SU-DHL-6 (cell line): ENCODE measurements around the gene PTPRG.

Source experiments
- H2AFZ ChIP-seq: fragments of 200-600 bp; sonication (generic); 2 replicates; pipeline ENCODE4 v1.6.1; 2014; ENCODE audit warnings: low read depth, mild to moderate bottlenecking, moderate library complexity, mixed read lengths, antibody characterized with exemption, low read length; ENCODE audit not compliant: severe bottlenecking
- H3F3A ChIP-seq: fragments of 200-600 bp; shearing (Covaris generic); 2 replicates; pipeline ENCODE4 v1.6.0; 2016; ENCODE audit warnings: antibody characterized with exemption, mild to moderate bottlenecking; ENCODE audit not compliant: insufficient read depth
- H3K27ac ChIP-seq: fragments of 200-600 bp; sonication (generic); 2 replicates; pipeline ENCODE4 v1.5.1; 2016; ENCODE audit warnings: low read depth, mild to moderate bottlenecking, low read length, moderate library complexity, mixed read lengths
- H3K27me3 ChIP-seq: fragments of 200-600 bp; sonication (generic), shearing (Covaris generic); 2 replicates; pipeline ENCODE4 v1.6.0; 2014; ENCODE audit warnings: mild to moderate bottlenecking, low read length
- H3K36me3 ChIP-seq: fragments of 200-600 bp; sonication (generic); 2 replicates; pipeline ENCODE4 v1.6.1; 2014; ENCODE audit warnings: mild to moderate bottlenecking, low read length, mixed read lengths
- H3K4me2 ChIP-seq: fragments of 300-600, 200-600 bp; shearing (Covaris generic), sonication (generic); 2 replicates; pipeline ENCODE4 v1.6.0; 2014; ENCODE audit warnings: low read length, low read depth, mild to moderate bottlenecking; ENCODE audit not compliant: poor library complexity, severe bottlenecking
- H3K4me3 ChIP-seq: fragments of 200-600 bp; sonication (generic); 2 replicates; pipeline ENCODE4 v1.5.1; 2014; ENCODE audit warnings: antibody characterized with exemption, low read length, mild to moderate bottlenecking, mixed read lengths; ENCODE audit not compliant: insufficient read depth, poor library complexity, severe bottlenecking
- H3K79me2 ChIP-seq: fragments of 200-600 bp; sonication (generic); 2 replicates; pipeline ENCODE4 v1.6.1; 2014; ENCODE audit warnings: mild to moderate bottlenecking, low read length, moderate library complexity; ENCODE audit not compliant: insufficient read depth
- H3K9ac ChIP-seq: fragments of 200-600 bp; sonication (generic); 2 replicates; pipeline ENCODE4 v1.7.0; 2014; ENCODE audit warnings: mild to moderate bottlenecking, low read length
- H3K9me2 ChIP-seq: fragments of 200-600 bp; sonication (generic); replicated peaks from 2 replicates; pipeline ENCODE4 v1.6.1; 2014; ENCODE audit warnings: low read length; ENCODE audit not compliant: insufficient read depth
- H3K9me3 ChIP-seq: fragments of 200-600 bp; sonication (generic); 2 replicates; pipeline ENCODE4 v1.6.1; 2014; ENCODE audit warnings: low read length, mixed read lengths; ENCODE audit not compliant: insufficient read depth
- H4K20me1 ChIP-seq: fragments of 200-600 bp; sonication (generic); 2 replicates; pipeline ENCODE4 v1.6.1; 2014; ENCODE audit warnings: low read depth, mild to moderate bottlenecking, antibody characterized with exemption, low read length, moderate library complexity, mixed read lengths
- EZH2phosphoT487 ChIP-seq: fragments of 200-600 bp; sonication (generic), shearing (Covaris generic); conservative IDR thresholded peaks from 2 replicates; pipeline ENCODE4 v1.6.1; 2018; ENCODE audit warnings: mild to moderate bottlenecking, antibody characterized with exemption, low read length, moderate library complexity, mixed read lengths
- TF ChIP-seq, protein P1 (sequence below): fragments of 200-600 bp; sonication (generic); IDR thresholded peaks from one replicate; pipeline ENCODE4 v1.5.1; 2017; ENCODE audit warnings: antibody characterized with exemption, mild to moderate bottlenecking, low read length, moderate library complexity; ENCODE audit not compliant: insufficient read depth, poor library complexity, severe bottlenecking

Gene PTPRG

GRCh38 chr3:61736506-61736905 lies 175.1 kb downstream of the PTPRG start:
- no peak overlapping the region for H3K4me3 ChIP-seq
- no peak overlapping the region for H3K4me2 ChIP-seq
- H2AFZ ChIP-seq = no peak overlapping the region
- no peaks in the 10 kb centered on the region for H4K20me1 ChIP-seq
- H3K79me2 ChIP-seq = no peaks in the 10 kb centered on the region
- no peaks in the 10 kb centered on the region for H3K27me3 ChIP-seq
- H3K9me3 ChIP-seq = no peaks in the 10 kb centered on the region
- no peaks in the 10 kb centered on the region for H3K36me3 ChIP-seq
- no peaks in the 10 kb centered on the region for H3F3A ChIP-seq
- H3K9me2 ChIP-seq = no peaks in the 10 kb centered on the region
- H3K27ac ChIP-seq = no peak overlapping the region
- TF ChIP-seq, protein P1, sequence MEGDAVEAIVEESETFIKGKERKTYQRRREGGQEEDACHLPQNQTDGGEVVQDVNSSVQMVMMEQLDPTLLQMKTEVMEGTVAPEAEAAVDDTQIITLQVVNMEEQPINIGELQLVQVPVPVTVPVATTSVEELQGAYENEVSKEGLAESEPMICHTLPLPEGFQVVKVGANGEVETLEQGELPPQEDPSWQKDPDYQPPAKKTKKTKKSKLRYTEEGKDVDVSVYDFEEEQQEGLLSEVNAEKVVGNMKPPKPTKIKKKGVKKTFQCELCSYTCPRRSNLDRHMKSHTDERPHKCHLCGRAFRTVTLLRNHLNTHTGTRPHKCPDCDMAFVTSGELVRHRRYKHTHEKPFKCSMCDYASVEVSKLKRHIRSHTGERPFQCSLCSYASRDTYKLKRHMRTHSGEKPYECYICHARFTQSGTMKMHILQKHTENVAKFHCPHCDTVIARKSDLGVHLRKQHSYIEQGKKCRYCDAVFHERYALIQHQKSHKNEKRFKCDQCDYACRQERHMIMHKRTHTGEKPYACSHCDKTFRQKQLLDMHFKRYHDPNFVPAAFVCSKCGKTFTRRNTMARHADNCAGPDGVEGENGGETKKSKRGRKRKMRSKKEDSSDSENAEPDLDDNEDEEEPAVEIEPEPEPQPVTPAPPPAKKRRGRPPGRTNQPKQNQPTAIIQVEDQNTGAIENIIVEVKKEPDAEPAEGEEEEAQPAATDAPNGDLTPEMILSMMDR = no peak
- no peak for TF ChIP-seq EZH2phosphoT487
- no peak overlapping the region for H3K9ac ChIP-seq

- TF ChIP-seq EZH2phosphoT487 = no peak
- TF ChIP-seq, protein P1 = no peak
- no peak overlapping the region for H3K4me2 ChIP-seq
- no peak overlapping the region for H2AFZ ChIP-seq
- H3F3A ChIP-seq = no peaks in the 10 kb centered on the region
- H3K9ac ChIP-seq = no peak overlapping the region
- H3K9me2 ChIP-seq = no peaks in the 10 kb centered on the region
- no peaks in the 10 kb centered on the region for H4K20me1 ChIP-seq
- no peaks in the 10 kb centered on the region for H3K27me3 ChIP-seq
- H3K36me3 ChIP-seq = no peaks in the 10 kb centered on the region
- no peaks in the 10 kb centered on the region for H3K79me2 ChIP-seq
- no peak overlapping the region for H3K4me3 ChIP-seq
- H3K27ac ChIP-seq = no peak overlapping the region
- H3K9me3 ChIP-seq = no peaks in the 10 kb centered on the region
Observed at GRCh38 chr3:61739640-61740039, 178.3 kb downstream of the PTPRG start.

DNA sequence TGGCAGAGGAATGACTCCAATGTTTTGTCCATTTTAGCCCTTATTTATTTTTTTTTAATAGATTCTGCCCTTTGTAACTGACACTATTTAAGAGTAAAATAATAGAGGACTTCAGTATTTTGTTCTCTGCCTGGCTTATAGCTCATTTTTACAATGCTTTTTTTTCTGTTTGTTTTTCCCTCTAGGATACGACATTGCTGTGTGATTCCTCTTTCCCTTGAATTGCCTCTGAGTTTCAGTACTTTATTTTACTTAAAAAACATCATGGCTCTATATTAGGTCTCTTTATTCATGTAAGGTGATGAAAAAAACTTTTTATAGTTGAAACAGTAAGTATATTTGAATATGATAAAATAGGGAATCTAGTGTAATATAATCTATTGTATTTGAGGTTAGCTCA lies 179.1 kb downstream of the PTPRG start:
- no peaks in the 10 kb centered on the region for H3K9me3 ChIP-seq
- H3K9ac ChIP-seq = no peak overlapping the region
- TF ChIP-seq, protein P1 = no peak
- no peak for TF ChIP-seq EZH2phosphoT487
- no peaks in the 10 kb centered on the region for H3K79me2 ChIP-seq
- no peaks in the 10 kb centered on the region for H3K27me3 ChIP-seq
- no peaks in the 10 kb centered on the region for H4K20me1 ChIP-seq
- no peaks in the 10 kb centered on the region for H3F3A ChIP-seq
- no peaks in the 10 kb centered on the region for H3K36me3 ChIP-seq
- no peaks in the 10 kb centered on the region for H3K9me2 ChIP-seq
- no peak overlapping the region for H2AFZ ChIP-seq
- no peak overlapping the region for H3K4me3 ChIP-seq
- H3K27ac ChIP-seq = no peak overlapping the region
- no peak overlapping the region for H3K4me2 ChIP-seq
